GM12865 (cell line): ENCODE data around the gene PMFBP1.
A peak's percentile ranks its signal among the peaks of the same experiment; 100 is the strongest.

ENCODE experiments used
- DNase-seq: peaks from one replicate; pipeline ENCODE4 v3.0.0; 2010; ENCODE audit warnings: low read depth
- H3K4me3 ChIP-seq: 2 replicates; pipeline ENCODE4 v1.5.1; 2011; ENCODE audit warnings: mild to moderate bottlenecking, low read depth, low read length, control low read depth
- CTCF ChIP-seq: IDR thresholded peaks from 2 replicates; pipeline ENCODE4 v1.5.1; 2011; ENCODE audit warnings: low read length, control low read depth, low read depth, inconsistent platforms; ENCODE audit not compliant: insufficient read depth; ENCODE audit errors: missing control alignments

Gene PMFBP1

GRCh38 chr16:72104905-72105304 is 67.0 kb downstream of the PMFBP1 start:
- DNase-seq, result no peak
- no peak for TF ChIP-seq CTCF
- H3K4me3 ChIP-seq, result no peak overlapping the region

- no peak for TF ChIP-seq CTCF
- DNase-seq, result no peak
- no peak overlapping the region for H3K4me3 ChIP-seq
Measured at GRCh38 chr16:72101195-72101594, 70.8 kb downstream of the PMFBP1 start.

- DNase-seq, result peak; percentile 74
- TF ChIP-seq CTCF, result peak; percentile 57
- no peak overlapping the region for H3K4me3 ChIP-seq
Measured at GRCh38 chr16:72099377-72099818, 72.6 kb downstream of the PMFBP1 start.

GRCh38 chr16:72098936-72099335 is 73.0 kb downstream of the PMFBP1 start:
- TF ChIP-seq CTCF, result no peak
- no peak for DNase-seq
- H3K4me3 ChIP-seq, result no peak overlapping the region

- DNase-seq, result no peak
- no peak for TF ChIP-seq CTCF
- H3K4me3 ChIP-seq, result peak overlapping the region; percentile 95
Measured at GRCh38 chr16:72094266-72094610, 77.7 kb downstream of the PMFBP1 start.

- H3K4me3 ChIP-seq, result peak within 1 kb of the TSS; percentile 95
- no peak for TF ChIP-seq CTCF
- peak; percentile 98 for DNase-seq
Measured at GRCh38 chr16:72093448-72094265, 78.3 kb downstream of the PMFBP1 start, which contains the start of the genes DHX38 and TXNL4B. Gene DHX38, plus strand, starts transcription at chr16:72093847. Its CDS starts 2,311 bp downstream, at chr16:72096158. Gene TXNL4B, minus strand, starts transcription at chr16:72093620. Its CDS starts 2,871 bp downstream, at chr16:72090749.
